ENCODE data around the gene DNAJB2.
"Not testable (repeated sequence)": the region's sequence is repeated elsewhere in the genome, so short reads cannot be mapped to it uniquely, and the experiment has no call there.

The DNAJB2 gene

DNA sequence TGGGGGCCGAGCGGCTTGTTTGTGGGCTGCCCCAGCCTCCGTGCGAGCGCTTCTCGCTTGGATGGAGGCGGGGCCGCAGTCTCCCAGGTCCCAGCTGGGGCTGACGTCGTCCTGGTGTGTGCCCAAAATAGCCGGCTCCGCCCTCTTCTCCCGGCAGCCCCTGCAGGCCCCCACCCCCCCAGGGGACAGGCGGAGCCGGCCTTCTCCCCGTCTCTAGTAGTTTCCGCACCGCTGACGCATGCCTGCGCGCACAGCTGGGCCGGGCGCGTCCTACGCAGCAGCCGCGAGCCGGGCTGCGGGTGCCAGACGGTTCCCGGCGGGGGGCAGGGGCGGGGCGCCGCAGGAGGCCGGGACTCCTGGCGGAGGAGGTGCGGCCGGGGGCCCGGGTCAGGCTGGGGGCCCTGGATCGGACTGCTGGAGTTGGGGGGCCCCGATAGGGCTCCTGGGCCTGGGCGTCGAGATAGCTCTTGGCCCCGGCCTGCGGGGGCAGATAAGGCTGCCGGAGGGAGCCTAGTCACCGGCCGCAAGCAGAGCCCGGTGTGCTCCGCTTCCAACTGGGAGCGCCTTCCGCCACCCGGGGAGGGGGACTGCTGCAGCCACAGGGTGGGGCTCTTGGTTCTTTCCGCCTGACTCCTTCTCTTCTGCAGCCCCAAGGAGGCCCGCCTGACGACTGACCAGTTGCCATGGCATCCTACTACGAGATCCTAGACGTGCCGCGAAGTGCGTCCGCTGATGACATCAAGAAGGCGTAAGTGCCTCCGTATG, at the start of gene DNAJB2:
TSS of gene DNAJB2 (plus strand) at position 216 of the 765 bp plus-strand sequence. CDS start at position 684, 468 bp downstream.
- peak; percentile 35 for FAIRE-seq

DNA sequence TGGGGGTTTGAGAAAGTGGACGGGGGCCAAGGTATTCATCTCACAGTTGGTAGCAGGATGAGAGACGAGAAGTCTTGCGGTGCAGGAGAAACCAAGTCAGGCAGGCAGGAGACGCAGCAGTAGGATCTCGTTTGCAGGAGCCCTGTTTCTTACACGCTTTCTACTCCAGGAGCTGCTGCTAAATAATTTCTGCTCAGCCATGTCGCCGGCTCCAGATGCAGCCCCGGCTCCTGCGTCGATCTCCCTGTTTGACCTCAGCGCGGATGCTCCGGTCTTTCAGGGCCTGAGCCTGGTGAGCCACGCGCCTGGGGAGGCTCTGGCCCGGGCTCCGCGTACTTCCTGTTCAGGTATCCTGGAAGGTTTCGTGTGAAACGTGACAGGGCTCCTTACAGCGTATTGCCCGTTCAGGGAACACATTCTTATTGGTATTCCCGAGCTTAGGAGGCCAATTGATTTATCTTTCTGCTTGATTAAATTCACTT, 49.1 kb upstream of the DNAJB2 start:
- no peak for FAIRE-seq

DNA sequence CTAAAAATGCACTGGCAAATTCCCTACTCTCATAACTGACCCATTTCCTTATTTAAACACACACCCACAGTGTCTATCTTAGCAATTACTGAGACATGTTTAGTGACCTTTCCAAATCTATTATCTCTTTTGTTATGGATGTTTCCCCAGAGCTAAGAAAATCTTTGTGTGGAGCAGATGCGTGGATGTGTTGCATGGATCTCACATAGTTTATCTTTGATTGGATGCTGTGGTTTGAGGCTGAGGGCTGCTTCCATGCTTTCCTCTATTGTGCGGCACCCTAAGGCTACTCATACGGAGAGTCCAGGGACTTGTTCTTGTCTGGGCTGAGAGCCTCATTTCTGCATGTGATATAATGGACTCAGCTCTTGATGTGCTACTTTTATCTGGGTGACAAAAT, 44.8 kb upstream of the DNAJB2 start:
- FAIRE-seq = no peak

DNA sequence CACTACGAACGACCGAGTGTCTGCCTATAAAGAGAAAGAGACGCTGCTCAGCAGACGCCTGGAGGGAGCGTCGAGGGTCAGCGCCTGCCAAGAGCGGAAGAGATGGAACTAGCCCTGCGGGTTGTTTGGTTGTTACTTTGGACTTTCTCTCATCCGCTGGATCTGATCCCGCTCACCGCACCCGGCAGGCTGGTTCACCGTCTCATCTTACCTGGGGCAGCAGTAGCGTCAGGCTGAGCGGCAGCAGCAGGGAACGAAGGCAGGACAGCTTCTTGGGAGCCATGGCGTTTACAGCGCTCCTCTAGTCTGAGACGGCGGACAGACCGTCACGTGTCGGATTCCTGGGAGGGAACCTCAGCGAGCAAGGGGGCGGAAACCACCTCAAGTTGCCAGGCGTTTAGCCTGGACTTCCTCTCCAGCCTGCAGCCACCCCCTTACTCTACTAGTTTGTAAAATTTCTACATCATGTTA, 35.8 kb upstream of the DNAJB2 start:
- no peak for FAIRE-seq

DNA sequence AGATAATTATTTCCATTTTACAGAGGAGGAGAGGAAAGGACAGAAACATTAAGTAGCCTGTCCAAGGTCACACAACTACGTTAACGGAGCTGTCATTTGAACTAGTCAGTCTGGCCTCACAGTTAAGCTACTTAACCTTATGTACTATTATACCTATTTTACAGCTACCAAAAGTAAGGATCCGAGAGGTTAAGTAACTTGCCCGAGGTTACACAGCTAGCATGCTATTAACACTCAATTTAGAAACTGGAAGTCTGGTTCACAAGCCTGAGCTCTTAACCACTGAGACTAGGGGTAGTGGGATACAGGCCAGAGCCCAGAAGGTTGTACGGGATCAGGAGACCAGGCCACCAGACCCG, 34.4 kb upstream of the DNAJB2 start:
- no peak for FAIRE-seq

GRCh38 chr2:219245148-219245898, 33.8 kb upstream of the DNAJB2 start, which contains the start of the genes GLB1L and STK16:
Gene GLB1L (minus strand): TSS chr2:219245444. CDS start chr2:219243573, 1,871 bp downstream.
Gene STK16 (plus strand): TSS chr2:219245479. CDS start chr2:219246000, 521 bp downstream.
- no peak for FAIRE-seq

- FAIRE-seq = no peak
Observed at GRCh38 chr2:219245899-219246230, 33.3 kb upstream of the DNAJB2 start.

GRCh38 chr2:219246559-219246958, 32.6 kb upstream of the DNAJB2 start:
- FAIRE-seq = no peak

DNA sequence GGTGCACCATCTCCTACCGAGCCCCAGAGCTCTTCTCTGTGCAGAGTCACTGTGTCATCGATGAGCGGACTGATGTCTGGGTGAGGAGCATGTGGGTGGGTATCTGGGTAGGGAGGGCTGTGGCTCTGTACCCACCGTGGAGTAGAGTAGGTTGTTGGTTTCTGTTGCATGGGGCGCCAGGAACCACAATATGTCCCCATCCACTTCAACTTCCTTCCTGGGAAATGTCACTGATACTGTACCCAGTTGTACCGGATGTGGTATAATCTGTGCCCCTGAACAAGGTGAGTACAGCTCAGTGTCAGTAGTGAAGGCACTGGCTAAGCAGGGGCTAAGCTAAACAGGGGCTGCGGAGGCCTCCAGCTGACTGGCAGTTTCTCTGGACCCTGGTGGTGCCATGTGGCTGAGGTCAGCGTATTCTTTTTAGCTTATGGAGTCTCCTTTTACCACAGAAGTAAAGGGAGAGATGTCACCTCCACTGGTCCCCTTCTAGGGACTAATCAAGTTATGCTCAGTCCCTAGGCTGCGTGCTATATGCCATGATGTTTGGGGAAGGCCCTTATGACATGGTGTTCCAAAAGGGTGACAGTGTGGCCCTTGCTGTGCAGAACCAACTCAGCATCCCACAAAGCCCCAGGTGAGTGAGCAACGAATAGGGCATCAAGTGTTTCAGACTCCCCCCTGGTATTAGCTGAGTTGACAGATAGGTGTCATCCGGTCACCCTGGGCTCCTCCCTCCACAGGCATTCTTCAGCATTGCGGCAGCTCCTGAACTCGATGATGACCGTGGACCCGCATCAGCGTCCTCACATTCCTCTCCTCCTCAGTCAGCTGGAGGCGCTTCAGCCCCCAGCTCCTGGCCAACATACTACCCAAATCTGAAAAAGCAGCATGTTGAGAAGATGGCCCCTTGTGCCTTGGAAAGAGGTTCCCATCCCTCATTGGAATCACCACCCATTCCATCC, 31.2 kb upstream of the DNAJB2 start:
- no peak for FAIRE-seq

DNA sequence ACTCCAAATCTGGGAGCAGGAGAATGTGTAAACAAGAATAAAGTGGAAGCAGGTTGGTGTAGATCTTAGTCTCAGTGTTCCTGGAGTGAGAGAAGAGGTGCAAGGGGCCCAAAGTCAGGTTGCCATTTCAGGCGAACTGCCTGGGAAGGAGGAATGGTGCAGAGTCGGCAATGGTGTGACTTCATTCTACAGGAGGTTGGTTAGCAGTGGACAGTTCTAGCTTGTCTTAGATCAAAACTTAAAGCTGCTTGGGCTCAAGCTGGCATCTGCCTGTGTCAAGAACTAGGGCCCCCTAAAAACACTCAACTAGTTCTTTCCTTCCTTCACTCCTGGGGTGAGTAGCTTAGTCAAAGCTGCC, 30.3 kb upstream of the DNAJB2 start:
- no peak for FAIRE-seq

GRCh38 chr2:219249203-219249980, 29.8 kb upstream of the DNAJB2 start:
- no peak for FAIRE-seq

DNA sequence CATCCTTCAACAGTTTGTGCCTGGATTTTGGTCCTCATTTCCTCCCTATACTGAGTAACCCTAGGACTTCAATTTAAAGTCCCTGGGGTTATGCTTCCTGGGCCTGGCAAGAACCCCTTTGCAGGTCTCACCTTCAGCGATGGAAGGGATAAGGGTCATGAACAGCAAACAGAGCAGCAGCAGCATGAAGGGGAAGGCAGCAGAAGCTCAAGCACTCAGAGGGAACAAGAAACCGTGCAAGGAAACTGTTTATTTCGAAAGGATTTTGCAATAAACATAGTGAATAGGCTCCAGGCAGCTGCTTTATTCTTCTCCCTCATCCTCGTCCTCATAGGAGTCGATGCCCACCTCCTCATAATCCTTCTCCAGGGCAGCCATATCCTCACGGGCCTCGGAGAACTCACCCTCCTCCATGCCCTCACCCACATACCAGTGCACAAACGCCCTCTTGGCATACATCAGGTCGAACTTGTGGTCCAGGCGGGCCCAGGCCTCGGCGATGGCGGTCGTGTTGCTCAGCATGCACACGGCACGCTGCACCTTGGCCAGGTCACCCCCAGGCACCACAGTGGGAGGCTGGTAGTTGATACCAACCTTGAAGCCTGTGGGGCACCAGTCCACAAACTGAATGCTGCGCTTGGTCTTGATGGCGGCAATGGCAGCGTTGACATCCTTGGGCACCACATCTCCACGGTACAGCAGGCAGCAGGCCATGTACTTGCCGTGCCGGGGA, 29.0 kb upstream of the DNAJB2 start:
- no peak for FAIRE-seq

GRCh38 chr2:219251656-219252055, 27.5 kb upstream of the DNAJB2 start:
- no peak for FAIRE-seq

DNA sequence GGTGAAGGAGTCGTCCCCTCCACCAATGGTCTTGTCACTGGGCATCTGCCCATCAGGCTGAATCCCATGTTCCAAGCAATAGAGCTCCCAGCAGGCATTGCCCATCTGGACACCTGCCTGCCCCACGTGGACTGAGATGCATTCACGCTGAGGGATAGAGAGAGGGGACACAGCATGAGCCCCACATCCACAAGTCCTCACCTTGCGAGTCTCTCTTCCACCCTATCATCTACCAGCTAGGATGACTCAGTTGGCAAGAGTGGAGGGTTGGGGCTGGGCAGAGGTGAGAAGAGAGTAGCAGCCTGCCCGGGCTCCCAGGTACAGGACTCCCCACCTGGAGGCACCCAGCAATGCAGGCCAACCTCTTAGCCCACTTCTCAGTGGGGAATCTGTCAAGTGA, 27.1 kb upstream of the DNAJB2 start:
- FAIRE-seq = no peak

- FAIRE-seq = no peak
Observed at GRCh38 chr2:219252570-219252899, 26.6 kb upstream of the DNAJB2 start.

DNA sequence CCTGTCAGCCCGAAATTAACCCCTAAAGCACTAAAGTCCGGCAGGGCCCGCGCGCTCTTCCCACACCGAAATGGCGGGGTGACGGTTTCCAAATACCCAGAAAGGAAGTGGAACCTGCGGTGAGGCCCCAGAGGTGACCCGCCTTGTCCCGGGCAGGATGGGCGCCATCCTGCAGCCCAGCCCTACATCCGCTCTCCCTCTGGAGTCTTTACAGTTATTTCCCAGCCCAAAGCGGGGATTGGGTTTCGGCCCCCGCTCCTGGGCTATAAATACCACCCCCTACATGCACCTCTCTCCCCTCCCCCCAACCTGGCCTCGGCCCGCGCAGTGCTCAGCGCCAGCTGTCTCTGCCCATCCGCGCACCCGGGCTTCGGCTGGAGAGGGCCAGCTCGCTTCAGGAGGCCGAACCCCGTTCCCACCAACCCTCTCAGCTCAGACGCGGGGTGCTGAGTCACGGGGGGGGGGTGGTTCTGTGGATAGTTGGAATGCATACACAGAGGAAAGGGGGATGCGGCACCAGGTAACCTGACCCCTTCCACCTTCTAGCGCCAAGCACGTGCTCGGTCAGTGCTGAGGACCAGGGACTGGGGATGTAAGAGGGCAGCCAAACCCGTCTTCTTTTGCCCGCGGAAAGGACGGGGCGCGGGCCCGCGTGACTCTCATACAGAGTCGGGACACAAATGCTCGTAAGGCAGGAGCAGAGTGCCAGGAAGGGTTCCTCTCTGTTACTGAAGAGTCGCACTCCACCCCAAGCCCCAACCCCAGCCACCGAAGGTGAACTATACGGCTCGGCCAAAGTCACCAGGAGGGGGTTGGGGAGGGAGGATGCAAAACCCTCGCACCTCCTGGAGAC, 26.0 kb upstream of the DNAJB2 start, which contains the start of gene TUBA4B:
TSS of gene TUBA4B (plus strand) at position 344 of the 853 bp plus-strand sequence. CDS start at position 509, 165 bp downstream.
- FAIRE-seq = no peak

GRCh38 chr2:219253753-219254589, 25.2 kb upstream of the DNAJB2 start, which contains the start of gene TUBA4A:
Gene TUBA4A (minus strand): TSS chr2:219253918. CDS start chr2:219253858, 60 bp downstream.
- no peak for FAIRE-seq

- FAIRE-seq = no peak
Observed at GRCh38 chr2:219254590-219255201, 24.5 kb upstream of the DNAJB2 start.

DNA sequence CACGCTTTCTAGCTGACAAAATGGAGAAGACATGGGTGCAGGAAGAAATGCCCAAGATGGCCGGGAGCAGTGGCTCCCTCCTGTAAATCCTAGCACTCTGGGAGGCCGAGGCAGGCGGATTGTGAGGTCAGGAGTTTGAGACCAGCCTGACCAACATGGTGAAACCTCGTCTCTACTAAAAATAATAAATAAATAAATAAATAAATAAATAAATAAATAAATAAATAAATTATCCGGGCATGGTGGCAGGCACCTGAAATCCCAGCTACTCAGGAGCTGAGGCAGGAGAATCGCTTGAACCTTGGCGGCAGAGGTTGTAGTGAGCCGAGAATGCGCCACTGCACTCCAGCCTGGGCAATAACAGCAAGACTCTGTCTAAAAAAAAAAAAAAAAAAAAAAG, 20.2 kb upstream of the DNAJB2 start:
- not testable (repeated sequence) for FAIRE-seq
